WTC11 (cell line): ENCODE measurements around the gene RABL6.

ENCODE experiments used
- JUN ChIP-seq: sonication (generic); formaldehyde crosslinking; IDR thresholded peaks from 2 replicates; pipeline ENCODE4 v1.8.0; 2023; ENCODE audit warnings: mild to moderate bottlenecking, missing genetic modification reagents
- TF ChIP-seq, protein P1 (sequence below): fragments of 200-600 bp; IDR thresholded peaks from 2 replicates; pipeline ENCODE4 v1.8.0; 2022; ENCODE audit warnings: antibody characterized with exemption

- TF ChIP-seq, protein P1, sequence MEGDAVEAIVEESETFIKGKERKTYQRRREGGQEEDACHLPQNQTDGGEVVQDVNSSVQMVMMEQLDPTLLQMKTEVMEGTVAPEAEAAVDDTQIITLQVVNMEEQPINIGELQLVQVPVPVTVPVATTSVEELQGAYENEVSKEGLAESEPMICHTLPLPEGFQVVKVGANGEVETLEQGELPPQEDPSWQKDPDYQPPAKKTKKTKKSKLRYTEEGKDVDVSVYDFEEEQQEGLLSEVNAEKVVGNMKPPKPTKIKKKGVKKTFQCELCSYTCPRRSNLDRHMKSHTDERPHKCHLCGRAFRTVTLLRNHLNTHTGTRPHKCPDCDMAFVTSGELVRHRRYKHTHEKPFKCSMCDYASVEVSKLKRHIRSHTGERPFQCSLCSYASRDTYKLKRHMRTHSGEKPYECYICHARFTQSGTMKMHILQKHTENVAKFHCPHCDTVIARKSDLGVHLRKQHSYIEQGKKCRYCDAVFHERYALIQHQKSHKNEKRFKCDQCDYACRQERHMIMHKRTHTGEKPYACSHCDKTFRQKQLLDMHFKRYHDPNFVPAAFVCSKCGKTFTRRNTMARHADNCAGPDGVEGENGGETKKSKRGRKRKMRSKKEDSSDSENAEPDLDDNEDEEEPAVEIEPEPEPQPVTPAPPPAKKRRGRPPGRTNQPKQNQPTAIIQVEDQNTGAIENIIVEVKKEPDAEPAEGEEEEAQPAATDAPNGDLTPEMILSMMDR, result peak; percentile 51
- TF ChIP-seq JUN (CRISPR knock-in tag), result no peak
These were observed 38.0 kb upstream of the RABL6 start for GRCh38 chr9:136769710-136770191.
